ENCODE measurements around the gene ALDH3B2. TPM values are rescaled to one million over a fixed set of nuclear protein-coding genes. Genes with fewer than 3 reads are reported as not detected.

ALDH3B2 gene
- total RNA-seq, 2 experiments from 2014 or later: not detected

DNA sequence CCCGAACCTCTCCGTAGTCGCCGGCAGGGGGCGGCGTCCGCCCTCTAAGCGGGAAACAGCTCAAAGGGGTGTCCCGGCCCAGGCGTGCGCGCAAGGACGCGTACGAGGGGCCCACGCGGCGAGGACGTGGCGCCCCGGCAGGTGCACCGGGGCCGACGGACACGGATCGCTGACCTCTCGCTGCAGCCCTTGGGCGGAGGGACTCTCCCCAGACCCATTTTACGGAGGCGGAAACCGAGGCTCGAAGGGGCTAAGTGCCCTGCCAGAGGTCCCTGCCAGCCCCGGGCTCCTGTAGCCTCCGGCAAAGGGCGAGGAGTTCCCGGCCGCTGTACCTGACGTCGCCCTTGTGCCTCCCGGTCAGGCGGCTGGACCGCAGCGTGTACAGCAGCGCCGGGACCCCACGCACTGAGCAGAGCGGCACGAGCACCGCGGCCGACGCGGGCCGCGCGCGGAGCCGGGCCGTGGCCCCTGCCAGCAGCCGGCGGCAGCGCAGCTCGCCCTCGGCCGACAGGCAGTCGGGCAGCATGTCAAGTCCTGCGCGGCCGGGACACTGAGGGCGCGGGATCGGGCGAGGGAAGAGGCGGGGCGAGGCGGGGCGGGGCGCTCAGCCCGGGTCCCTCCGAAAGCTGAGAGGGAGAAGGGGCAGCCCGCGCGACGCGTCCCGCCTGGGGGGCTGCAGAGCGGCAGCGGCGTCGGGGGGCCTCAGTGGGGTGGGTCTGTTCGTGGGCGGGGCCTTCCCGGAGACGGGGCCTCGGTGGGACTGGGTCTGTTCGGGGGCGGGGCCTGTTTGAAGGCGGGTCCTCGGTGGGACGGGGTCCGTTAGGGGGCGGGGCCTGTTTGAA lies 44.8 kb downstream of the ALDH3B2 start, which contains the start of gene NUDT8:
NUDT8 (minus strand) TSS at position 552 of the 842 bp plus-strand sequence; CDS start at position 526, 26 bp downstream.
- Histone ChIP-seq H3K36me3 (ENCODE audit: insufficient read depth, low read length) (no peaks in the 10 kb centered on the region), H3K27me3 (ENCODE audit: control insufficient read depth in 1 of 2, insufficient read depth in 2 of 2, low read length in 2 of 2) (no peaks in the 10 kb centered on the region), H3K27ac (ENCODE audit: low read depth in 1 of 2, low read length in 2 of 2) (peak within 1 kb of the TSS; percentile 61 to 92), H3K9me3 (ENCODE audit: control insufficient read depth in 1 of 2, insufficient read depth in 1 of 2, low read length in 2 of 2) (no peaks in the 10 kb centered on the region), H3K4me1 (ENCODE audit: insufficient read depth, low read length) (peaks cover 22% of the 10 kb centered on the region), H3K4me3 (ENCODE audit: low read length) (peak within 1 kb of the TSS; percentile 90)
- peak; percentile 71 for ATAC-seq (ENCODE audit: poor library complexity)
- Mint-ChIP-seq H3K9me3 (no peaks in the 10 kb centered on the region), H3K27ac (peak within 1 kb of the TSS; percentile 89), H3K4me1 (ENCODE audit: low read depth) (peaks cover 6% of the 10 kb centered on the region), H3K36me3 (ENCODE audit: low read depth) (no peaks in the 10 kb centered on the region), H3K4me3 (peak within 1 kb of the TSS; percentile 94), H3K27me3 (no peaks in the 10 kb centered on the region)
- intact Hi-C loops (cut with DNase I, micrococcal nuclease): loop anchor here (1.0 to 2.0 kb wide), 6 partner anchors 15 to 175 kb away; partner anchors contain the start of gene NDUFV1 (in 1 of the 2)
- TF ChIP-seq, protein P1, sequence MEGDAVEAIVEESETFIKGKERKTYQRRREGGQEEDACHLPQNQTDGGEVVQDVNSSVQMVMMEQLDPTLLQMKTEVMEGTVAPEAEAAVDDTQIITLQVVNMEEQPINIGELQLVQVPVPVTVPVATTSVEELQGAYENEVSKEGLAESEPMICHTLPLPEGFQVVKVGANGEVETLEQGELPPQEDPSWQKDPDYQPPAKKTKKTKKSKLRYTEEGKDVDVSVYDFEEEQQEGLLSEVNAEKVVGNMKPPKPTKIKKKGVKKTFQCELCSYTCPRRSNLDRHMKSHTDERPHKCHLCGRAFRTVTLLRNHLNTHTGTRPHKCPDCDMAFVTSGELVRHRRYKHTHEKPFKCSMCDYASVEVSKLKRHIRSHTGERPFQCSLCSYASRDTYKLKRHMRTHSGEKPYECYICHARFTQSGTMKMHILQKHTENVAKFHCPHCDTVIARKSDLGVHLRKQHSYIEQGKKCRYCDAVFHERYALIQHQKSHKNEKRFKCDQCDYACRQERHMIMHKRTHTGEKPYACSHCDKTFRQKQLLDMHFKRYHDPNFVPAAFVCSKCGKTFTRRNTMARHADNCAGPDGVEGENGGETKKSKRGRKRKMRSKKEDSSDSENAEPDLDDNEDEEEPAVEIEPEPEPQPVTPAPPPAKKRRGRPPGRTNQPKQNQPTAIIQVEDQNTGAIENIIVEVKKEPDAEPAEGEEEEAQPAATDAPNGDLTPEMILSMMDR (IDR thresholded peaks at IDR 0.05): peak; percentile 96
- DNase-seq: peak; percentile 77 to 94 (median 84)
- ChIA-PET POLR2A (interaction anchor here (0.5 to 4.5 kb wide), 14 partner anchors 11 to 389 kb away, joined by 3 to 51 read pairs (median 4); partner anchors contain the start of genes ACY3, GSTP1 and POLD4), CTCF (interaction anchor here (0.7 to 3.7 kb wide), 20 partner anchors 9 to 389 kb away, joined by 3 to 38 read pairs (median 5); partner anchors contain the start of genes ACY3, GSTP1 and TBX10)

DNA sequence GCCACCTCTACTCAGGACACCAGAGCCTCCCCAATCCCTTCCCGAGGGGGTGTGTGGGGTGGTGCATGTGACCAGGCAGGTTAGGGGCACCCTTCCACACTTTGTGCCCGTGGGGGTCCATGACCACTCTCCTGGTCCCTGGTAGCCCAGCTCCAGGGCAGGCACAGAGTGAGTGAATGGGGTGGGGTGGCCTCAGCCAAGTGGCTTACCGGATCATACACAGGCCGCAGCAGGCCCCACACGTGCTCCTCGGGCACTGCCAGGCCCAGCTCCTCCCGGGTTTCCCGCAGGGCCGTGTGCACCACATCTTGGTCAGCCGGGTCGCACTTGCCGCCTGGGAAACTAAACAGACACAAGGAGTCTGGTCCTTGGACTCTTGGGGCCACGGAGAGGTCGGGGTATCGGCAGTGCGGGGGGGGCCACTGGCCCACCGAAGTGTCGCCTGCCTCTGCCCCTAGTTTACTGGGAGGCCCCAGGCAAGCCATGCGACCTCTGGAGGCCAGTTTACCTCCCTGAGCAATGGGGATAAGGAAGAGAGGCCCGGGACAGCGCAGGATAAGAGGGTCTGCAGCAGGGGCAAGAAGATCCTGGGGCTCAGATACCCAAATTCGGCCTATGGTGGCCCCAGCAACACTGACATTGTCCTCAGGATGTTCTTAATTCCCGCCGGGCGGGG lies 45.6 kb downstream of the ALDH3B2 start:
- ChIA-PET POLR2A (interaction anchor here (0.5 to 4.5 kb wide), 12 partner anchors 13 to 389 kb away, joined by 3 to 51 read pairs (median 5); partner anchors contain the start of genes ACY3, GSTP1 and POLD4), CTCF (interaction anchor here (0.7 to 3.7 kb wide), 20 partner anchors 9 to 388 kb away, joined by 3 to 38 read pairs (median 5); partner anchors contain the start of genes ACY3, GSTP1 and TBX10)
- ATAC-seq (ENCODE audit: poor library complexity) (no peak), DNase-seq (peak in 1 of 14 experiments; percentile 33)
- peak overlapping the region; percentile 59 for H3K4me3 Mint-ChIP-seq
- H3K27me3 Mint-ChIP-seq: no peaks in the 10 kb centered on the region
- no peaks in the 10 kb centered on the region for H3K9me3 Mint-ChIP-seq
- H3K27ac Mint-ChIP-seq: no peak overlapping the region
- peaks cover 22% of the 10 kb centered on the region for H3K4me1 ChIP-seq (ENCODE audit: insufficient read depth, low read length)
- peaks cover 6% of the 10 kb centered on the region for H3K4me1 Mint-ChIP-seq (ENCODE audit: low read depth)
- intact Hi-C loops (cut with DNase I, micrococcal nuclease): loop anchor here (1.0 kb wide), 4 partner anchors 15 to 84 kb away; partner anchors contain the start of gene NDUFV1 (in 1 of the 2)
- no peaks in the 10 kb centered on the region for H3K27me3 ChIP-seq (ENCODE audit: control insufficient read depth in 1 of 2, insufficient read depth in 2 of 2, low read length in 2 of 2)
- no peaks in the 10 kb centered on the region for H3K9me3 ChIP-seq (ENCODE audit: control insufficient read depth in 1 of 2, insufficient read depth in 1 of 2, low read length in 2 of 2)
- H3K4me3 ChIP-seq (ENCODE audit: low read length): no peak overlapping the region
- TF ChIP-seq, protein P1 (IDR thresholded peaks at IDR 0.05): no peak
- no peaks in the 10 kb centered on the region for H3K36me3 ChIP-seq (ENCODE audit: insufficient read depth, low read length)
- H3K27ac ChIP-seq (ENCODE audit: low read depth in 1 of 2, low read length in 2 of 2): peak overlapping the region in 1 of 2 donors; percentile 30
- H3K36me3 Mint-ChIP-seq (ENCODE audit: low read depth): no peaks in the 10 kb centered on the region
